Right lobe of liver (tissue), 6 donors: ENCODE measurements around the gene TRMO. TPM values are rescaled to one million over a fixed set of nuclear protein-coding genes. Genes with fewer than 3 reads are reported as not detected.

Experiments used
- ATAC-seq, 4 donors: fragments of 200-7000 bp; cut with Tn5 transposase; one replicate each; pipeline ENCODE4 v1.9.1; 2020; ENCODE audit warnings: mild to moderate bottlenecking in 4 of 4, moderate library complexity in 4 of 4
- DNase-seq, 3 donors: peaks; one replicate each; pipeline ENCODE4 v3.0.0-alpha.2; 2020
- H3K27ac ChIP-seq, 3 donors: fragments of 200-600 bp; one replicate each; pipeline ENCODE4 v1.8.0; 2022
- H3K27me3 ChIP-seq, 2 donors: fragments of 200-600 bp; one replicate each; pipeline ENCODE4 v1.8.0; 2022
- H3K36me3 ChIP-seq, 4 donors: fragments of 200-600 bp; sonication (generic) in 1 of 4; one replicate each; pipeline versions ENCODE4 v1.5.1 to v1.8.0; 2017 to 2022; ENCODE audit warnings: control low read depth in 1 of 4
- H3K4me1 ChIP-seq, 4 donors: fragments of 200-600 bp; sonication (generic) in 1 of 4; one replicate each; pipeline versions ENCODE4 v1.5.1 to v1.8.0; 2017 to 2022; ENCODE audit warnings: control low read depth in 1 of 4
- H3K4me3 ChIP-seq, 3 donors: fragments of 200-600 bp; one replicate each; pipeline ENCODE4 v1.8.0; 2022
- H3K9me3 ChIP-seq, 4 donors: fragments of 200-600 bp; sonication (generic) in 1 of 4; one replicate each; pipeline versions ENCODE4 v1.5.1 to v1.8.0; 2017 to 2022; ENCODE audit warnings: control low read depth in 1 of 4
- CTCF ChIP-seq, 4 donors: fragments of 200-600 bp in 3 of 4; fragments of 450-650 bp in 1 of 4; IDR thresholded peaks; one replicate each; pipeline versions ENCODE4 v1.5.1 to v1.8.0; 2016 to 2022; ENCODE audit warnings: antibody characterized with exemption in 4 of 4, mild to moderate bottlenecking in 2 of 4
- POLR2A ChIP-seq: fragments of 450-650 bp; IDR thresholded peaks from one replicate; pipeline ENCODE4 v1.6.1; 2017; ENCODE audit warnings: antibody characterized with exemption, mild to moderate bottlenecking
- WGBS: methylation state at CpG from one replicate; pipeline ENCODE4 v1.1.6; 2018; ENCODE audit warnings: low coverage, low lambda C conversion rate; ENCODE audit not compliant: insufficient coverage; ENCODE audit errors: missing lambda C conversion rate; 5-methylcytosine and 5-hydroxymethylcytosine counted together
- intact Hi-C, 2 donors: fragments of 100-400 bp; cut with DNase I; formaldehyde crosslinking; loops; one replicate each; pipeline versions ENCODE4 v1.11.2 to v1.14.1; 2022
- total RNA-seq, 6 experiments: library from RNA; depleted of rRNA in 2 of 6; stranded (reverse); fragments of >200 nt in 2 of 6; fragmentation: NEBNext Ultra II Directional in 3 of 6; extraction: Animal tissue kit (Norgen Biotek cat#: 25700) in 3 of 6; gene quantifications; one replicate each; pipeline versions ENCODE4 v1.1.0 to v1.2.4, GENCODE V29; 2016 to 2023
- donor health status: DM: no; HTN: yes; CAD: no.
- donor health status: DM: no; HTN: no; CAD: no.
- donor health status: DM: no; HTN: no; CAD: no.
- donor health status: DM: no; HTN: yes; CAD: no.
- donor health status: DM: no; HTN: yes; CAD: no.

TRMO gene
- total RNA-seq, 6 experiments from 2014 or later, result 5.7 to 14.7 (median 8.3) TPM

- DNase-seq (no peak), ATAC-seq (peak in 2 of 4 donors; percentile 38 to 42)
- Histone ChIP-seq H3K4me1 (no peaks in the 10 kb centered on the region), H3K36me3 (no peaks in the 10 kb centered on the region), H3K9me3 (no peaks in the 10 kb centered on the region), H3K4me3 (no peak within 1 kb of the TSS), H3K27me3 (no peaks in the 10 kb centered on the region), H3K27ac (no peak within 1 kb of the TSS)
- intact Hi-C loops, result no loop called here
- WGBS, result 32% methylated on average over 3 of the region's 3 CpGs
- no peak for TF ChIP-seq CTCF (IDR thresholded peaks at IDR 0.05)
- TF ChIP-seq POLR2A, result no peak
These were observed 15.9 kb upstream of the TRMO start, which contains the start of gene HEMGN for GRCh38 chr9:97938081-97938644. TSS of gene HEMGN (minus strand) at chr9:97938172. CDS start at chr9:97938136, 36 bp downstream.

GRCh38 chr9:97936998-97937397 lies 14.7 kb upstream of the TRMO start:
- DNase-seq (no peak), ATAC-seq (no peak)
- no peaks in the 10 kb centered on the region for H3K9me3 ChIP-seq
- no peak overlapping the region for H3K27ac ChIP-seq
- intact Hi-C loops, result no loop called here
- H3K4me3 ChIP-seq, result no peak overlapping the region
- no peaks in the 10 kb centered on the region for H3K27me3 ChIP-seq
- TF ChIP-seq CTCF (IDR thresholded peaks at IDR 0.05) (no peak), POLR2A (no peak)
- no peaks in the 10 kb centered on the region for H3K4me1 ChIP-seq
- H3K36me3 ChIP-seq, result no peaks in the 10 kb centered on the region

DNA sequence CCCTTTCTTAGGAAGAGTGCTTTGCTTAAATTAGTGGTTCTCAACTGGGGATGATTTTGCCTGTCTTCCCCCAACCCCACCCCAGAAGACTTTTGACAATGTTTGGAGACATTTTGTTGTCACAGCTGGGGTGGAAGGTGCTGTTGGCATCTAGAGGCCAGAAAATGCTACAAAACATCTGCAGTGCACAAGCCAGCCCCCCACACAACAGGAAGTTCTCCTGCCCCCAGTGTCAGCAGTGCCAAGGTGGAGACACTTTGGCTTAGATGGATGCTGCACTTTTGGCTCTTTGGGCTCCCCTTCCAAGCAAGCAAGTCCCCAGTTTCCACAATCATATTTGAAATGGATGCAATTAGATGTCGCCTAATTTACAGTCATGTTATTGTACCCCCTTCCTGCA lies 13.0 kb upstream of the TRMO start:
- no peak overlapping the region for H3K27ac ChIP-seq
- no peak overlapping the region for H3K4me3 ChIP-seq
- no peak for ATAC-seq
- DNase-seq, result no peak
- 30% methylated on average over 1 of the region's 1 CpG for WGBS
- H3K27me3 ChIP-seq, result no peaks in the 10 kb centered on the region
- intact Hi-C loops, result no loop called here
- H3K9me3 ChIP-seq, result no peaks in the 10 kb centered on the region
- H3K36me3 ChIP-seq, result no peaks in the 10 kb centered on the region
- no peaks in the 10 kb centered on the region for H3K4me1 ChIP-seq
- TF ChIP-seq CTCF (IDR thresholded peaks at IDR 0.05), result no peak
- no peak for TF ChIP-seq POLR2A

DNA sequence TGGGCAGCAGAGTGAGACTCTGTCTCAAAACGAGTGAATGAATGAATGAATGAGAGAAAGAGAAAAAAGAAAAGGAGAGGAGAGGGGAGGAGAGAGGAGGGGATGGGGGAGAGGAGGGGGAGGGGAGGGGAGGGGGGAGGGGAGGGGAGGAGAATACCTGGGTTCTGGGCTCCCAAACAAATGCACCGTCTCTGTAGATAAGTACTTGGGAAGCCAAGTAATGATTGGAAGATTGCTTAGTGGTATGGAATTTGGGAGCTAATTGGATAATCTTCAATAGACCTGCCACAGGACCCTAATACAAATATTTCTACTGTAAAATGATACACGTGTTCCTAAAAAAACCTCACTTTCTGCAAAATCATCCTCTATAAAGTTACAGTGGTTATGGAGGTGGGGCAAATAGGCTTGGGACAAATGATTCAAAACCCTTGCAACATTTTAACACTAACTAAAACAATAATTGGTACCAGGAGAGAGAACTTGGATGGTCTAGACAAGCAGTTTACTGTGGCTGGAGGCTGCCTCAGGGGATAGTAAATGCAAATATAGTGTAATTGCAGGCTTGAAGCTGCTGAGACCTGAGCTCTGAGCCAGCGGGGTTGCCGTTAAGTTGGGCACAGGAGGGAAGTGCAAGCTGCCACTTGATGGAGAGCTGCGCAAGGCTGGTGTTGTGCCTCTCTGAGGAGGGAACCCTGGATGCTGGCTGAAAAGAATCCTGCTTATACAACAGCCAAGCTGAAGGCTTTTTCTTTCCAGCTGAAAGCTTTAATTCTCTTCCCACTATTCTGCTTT lies 12.2 kb upstream of the TRMO start:
- no peak for ATAC-seq
- H3K9me3 ChIP-seq, result no peaks in the 10 kb centered on the region
- intact Hi-C loops, result no loop called here
- WGBS, result 39% methylated on average over 6 of the region's 6 CpGs
- H3K27ac ChIP-seq, result no peak overlapping the region
- DNase-seq, result no peak
- H3K4me1 ChIP-seq, result no peaks in the 10 kb centered on the region
- no peaks in the 10 kb centered on the region for H3K27me3 ChIP-seq
- no peak overlapping the region for H3K4me3 ChIP-seq
- no peaks in the 10 kb centered on the region for H3K36me3 ChIP-seq
- TF ChIP-seq CTCF (IDR thresholded peaks at IDR 0.05) (no peak), POLR2A (no peak)
